Middle frontal gyrus (tissue), 1 donor: ENCODE data around the gene TCIRG1.

Experiments
- DNase-seq: peaks from one replicate; pipeline ENCODE4 v3.0.0-alpha.2; 2015; ENCODE audit warnings: low spot score; ENCODE audit errors: extremely low spot score

TCIRG1 gene

DNA sequence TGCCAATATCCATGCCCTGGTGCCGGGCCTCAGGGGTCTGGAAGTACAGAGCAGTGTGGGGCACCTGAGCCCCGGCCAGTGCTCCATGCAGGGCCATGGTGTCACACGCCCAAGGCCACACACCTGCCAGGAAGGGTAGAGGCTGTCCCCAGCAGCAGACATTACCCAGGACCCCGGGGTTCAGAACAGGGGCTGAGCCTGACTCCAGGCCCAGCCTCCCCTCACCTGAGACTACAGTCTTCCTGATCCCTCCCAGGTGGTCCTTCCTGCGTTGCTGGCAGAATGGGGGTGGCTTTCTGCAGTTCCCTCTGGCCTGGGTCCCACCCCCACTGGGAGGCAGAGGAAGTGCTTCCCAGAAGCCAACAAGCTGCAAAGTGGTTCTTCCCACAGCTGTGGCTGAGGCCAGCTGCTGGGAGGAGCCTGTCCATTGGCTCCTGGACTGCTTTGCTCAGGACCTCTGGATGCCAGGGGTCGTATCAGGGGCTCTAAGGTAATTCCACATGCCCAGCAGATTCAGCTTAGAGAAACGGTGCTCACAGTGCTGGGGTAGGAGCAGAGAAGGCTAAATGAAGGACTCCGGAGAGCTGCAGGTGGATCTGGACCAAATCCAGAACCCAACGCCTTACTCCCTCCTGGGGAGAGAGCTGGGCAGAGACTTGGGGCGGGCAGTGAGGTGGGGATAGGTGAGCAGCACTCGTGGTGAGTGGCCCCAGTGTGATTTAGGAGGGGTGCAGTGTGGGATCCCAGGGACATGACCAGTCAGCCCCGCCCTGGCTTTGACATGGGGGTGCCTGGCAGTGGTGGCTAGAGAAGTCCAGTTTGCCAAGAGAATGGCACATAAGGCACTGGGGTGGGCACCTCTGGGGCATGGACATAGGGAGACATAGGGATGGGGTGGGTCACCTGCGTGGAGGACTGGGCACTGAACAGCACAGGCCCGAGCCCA, 12.6 kb downstream of the TCIRG1 start:
- no peak for DNase-seq

DNA sequence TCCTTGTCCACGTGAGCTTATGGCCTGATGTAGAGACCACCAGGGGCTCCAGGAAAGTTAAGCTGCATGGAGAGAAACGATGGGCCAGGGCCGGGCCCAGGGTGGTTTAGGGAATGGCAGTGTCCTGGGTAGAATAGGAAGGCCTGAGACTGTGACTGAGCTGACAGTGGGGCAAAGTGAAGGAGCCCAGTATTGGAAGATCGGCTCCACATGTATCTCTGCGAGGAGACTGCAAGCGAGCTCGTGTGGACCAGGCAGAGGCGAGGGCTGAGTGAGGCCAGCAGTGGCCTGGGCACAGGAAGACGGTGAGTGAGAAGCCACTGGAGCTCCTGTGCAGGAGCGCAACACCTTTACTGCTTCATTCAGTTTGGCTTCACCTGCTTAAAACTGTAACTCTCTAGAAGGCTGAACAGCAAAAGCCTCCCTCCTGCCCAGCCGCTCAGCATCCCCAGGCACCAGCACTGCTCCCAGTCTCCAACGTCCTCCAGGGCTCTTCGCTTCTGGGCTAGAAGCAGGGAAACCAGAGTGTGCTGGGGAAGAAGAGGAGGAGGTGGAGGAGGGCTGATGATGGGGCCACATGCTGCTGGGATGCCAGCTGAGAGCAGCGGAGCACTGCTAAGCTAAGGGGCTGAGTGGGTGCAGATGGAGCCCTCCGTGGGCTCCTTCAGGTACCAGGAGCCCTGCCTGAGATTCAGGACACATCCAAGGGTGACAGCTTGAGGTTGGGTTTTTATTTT, 13.5 kb downstream of the TCIRG1 start:
- no peak for DNase-seq

DNA sequence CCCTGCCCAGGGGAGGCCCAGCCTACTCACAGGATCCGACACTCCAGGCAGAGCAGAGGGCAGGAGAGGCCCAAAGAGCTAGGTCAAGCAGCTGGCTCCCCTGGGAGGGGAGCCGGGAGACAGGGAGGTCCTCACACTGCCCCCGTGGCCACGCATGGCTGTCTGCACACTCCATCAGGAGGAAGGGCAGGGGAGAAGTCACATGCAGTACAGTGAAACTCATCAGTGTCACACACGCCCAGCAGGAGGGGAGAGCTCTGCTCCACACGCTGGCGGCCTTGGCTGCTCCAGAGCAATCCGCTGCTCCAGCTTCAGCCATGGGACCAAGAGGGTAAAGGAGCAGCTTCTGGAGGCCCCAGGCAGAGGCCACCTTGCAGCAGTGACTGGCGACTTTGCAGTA, 14.3 kb downstream of the TCIRG1 start:
- DNase-seq = no peak

DNA sequence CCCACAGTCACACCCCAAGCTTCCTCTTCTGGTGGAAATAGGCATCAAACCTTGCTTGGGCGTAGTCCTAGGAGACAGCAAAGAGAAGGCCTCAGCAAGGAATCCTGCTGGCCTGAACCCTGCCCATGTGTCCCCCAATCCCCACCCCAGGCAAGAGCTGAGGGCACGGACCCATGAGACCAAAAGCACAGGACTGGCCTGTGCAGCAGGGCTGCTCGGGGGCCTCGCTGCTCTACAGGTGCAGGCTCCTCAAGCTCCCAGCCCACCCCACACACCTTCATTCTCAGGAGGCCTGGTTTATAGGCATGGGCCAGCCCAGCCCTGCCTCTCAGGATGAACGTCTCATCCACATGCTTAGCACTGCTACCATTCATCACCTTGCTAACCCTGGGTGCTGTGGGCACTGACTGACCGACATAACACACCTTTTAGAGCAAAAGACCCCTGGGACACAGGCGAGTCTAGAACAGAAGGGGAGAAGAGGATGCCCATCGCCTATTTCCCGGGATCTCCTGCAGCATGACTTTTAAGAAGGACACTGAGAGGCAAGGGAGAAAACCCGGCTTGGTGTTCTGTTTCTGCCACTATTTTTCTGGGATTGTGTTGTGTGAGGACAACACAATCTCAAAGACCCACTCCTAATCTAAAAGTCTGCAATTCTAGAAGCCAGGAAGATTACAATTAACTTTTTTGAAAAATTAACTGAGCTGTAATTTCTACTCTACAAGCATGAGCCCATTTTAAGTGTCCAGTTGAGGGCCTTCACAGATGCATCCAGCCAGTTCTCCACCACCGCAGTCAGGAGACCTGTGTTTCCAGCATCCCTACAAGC, 15.4 kb downstream of the TCIRG1 start:
- DNase-seq = no peak

DNA sequence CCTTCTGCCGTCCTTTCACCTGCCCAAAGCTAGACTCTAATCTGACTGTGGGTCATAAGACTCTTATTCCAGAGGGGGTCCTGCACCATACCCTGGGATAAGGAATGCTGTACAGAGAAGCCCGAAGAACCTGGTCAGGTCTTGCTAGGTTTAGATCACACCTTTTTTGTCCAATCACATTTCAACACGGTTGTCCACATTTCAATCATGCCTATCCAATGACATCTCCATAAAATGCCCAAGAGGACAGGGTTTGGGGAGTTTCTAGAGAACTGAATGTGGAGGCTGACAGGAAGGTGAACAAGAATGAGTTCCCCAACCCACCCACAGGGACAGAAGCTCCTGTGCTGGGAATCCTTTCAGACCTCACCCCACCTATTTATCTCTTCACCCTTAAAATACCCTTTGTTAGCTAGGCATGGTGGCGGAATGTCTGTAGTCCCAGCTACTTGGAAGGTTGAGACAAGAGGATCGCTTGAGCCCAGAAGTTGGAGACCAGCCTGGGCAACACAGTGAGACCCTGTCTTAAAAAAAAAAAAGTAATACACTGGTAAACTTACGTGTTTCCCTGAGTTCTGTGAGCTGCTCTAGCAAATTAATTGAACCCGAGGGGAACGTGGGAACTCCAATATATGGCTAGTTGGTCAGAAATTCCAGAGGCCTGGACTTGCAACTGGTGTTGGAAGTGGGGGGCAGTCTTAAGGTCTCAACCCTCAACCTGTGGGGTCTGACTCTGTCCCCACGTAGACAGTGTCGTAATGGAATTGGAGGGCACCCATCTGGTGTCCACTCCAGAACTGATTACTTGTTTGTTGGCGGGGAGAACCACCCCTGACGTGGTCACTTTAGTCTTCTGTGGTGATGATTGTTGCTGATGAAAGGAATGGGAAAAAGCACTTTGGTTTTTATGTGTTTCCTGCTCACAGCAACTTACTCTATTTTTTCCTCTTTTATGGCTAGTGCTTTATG, 17.8 kb downstream of the TCIRG1 start:
- no peak for DNase-seq

DNA sequence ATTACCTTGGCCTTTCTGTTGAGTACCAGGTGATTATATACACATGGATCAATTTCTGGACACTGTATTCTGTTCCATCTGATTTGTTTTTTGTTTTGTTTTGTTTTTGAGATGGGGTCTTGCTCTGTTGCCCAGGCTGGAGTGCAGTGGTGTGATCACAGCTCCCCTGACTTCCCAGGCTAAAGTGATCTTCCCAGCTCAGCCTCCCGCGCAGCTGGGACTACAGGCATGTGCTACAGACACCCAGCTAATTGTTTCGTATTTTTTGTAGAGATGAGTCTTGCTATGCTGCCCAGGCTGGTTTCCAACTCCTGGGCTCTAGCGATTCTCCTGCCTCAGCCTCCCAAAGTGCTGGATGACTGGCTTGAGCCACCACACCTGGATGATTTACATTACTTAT, 19.0 kb downstream of the TCIRG1 start:
- no peak for DNase-seq

DNA sequence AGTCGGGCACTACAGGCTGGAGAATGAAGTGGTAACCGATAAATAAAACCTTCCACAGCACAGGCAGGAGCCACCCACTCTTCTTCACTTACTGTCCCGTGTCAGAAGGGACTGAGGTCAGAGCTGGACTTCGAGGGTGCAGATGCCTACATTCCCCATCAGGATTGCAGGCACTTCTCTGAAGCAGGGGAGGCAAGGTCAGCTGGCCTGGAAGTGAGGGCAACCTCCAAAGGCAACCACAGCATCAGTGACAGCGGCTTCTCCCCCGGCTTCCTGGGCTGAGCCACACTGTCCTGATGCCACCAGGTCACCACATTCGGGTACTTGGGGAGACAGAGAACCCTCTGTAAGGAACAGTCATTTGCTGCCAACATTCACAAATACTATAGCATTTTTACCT, 22.7 kb downstream of the TCIRG1 start:
- DNase-seq = no peak

DNA sequence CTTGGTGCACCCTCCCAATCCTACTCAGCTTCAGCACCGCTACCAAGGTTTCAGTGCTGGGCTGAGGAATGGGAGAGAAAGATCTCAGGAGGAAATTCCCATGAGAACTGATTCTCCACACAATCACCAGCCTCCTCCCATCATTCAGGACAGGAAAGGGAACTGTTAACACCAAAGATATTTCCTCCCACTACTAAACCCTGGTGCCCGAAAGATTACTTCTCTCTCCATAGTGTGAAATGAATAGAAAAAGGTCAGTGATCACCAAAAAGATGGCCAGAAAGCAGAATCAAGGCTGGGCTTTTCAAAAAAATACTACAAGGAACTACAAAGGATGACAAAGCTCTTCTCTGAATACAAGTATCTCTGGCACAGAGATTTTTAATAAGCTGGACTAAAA, 26.1 kb downstream of the TCIRG1 start:
- DNase-seq = no peak

DNA sequence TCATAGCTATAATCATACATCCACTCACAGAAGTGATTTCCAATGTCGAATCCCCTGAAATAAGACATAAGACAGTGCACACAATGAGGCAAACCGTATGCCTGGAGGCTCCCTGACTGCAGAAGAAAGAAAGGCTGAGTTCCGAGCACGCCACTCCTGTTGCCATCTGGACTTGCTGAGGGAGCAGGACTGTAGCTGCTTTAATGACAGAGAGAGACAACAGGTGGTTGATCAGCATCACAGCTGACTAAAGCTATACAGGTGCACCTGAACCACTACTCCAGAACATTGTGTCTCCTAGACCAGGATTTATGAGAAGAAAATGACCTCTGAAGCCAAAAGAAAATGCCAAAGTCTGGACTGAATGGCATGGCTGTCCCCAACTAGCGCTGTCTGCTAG, 27.0 kb downstream of the TCIRG1 start:
- DNase-seq = no peak

DNA sequence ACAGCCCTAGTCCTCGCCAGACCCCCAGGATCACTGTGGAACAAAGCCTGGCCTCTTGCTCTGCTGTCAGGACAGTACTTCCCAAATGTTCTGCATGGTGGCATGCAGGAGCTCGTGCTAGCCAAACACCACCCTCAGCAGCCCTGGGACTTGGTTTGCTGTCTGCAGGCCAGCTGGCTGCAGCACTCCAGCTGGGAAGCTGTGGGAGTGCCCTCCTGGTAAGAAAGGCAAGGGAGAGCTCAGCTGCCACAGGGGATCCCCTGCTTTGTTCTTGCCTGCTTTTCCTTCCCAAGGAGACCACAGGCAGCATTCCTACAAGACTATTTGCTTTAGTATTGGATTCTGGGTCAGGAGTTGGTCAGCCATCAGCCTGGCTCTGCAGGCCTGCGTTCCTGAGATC, 27.9 kb downstream of the TCIRG1 start:
- DNase-seq = no peak

DNA sequence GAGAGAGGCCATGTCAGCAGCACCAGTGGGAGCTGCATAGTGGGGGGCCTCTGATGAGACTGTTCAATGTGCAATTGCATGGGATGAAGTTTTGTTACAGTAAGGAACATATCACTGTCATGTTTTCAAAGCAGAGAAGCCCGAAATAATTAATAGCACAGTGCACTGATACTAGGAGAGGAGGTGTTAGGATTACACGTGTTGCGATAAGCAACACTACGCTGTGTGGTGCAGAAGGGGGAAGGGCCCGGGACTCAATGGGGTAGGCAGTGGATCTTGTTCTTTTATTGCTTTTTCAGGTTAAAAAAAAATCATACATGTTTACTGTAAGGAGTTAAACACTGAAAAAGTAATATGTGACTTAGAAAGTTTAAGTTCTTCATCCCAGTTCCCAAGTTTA, 29.2 kb downstream of the TCIRG1 start:
- DNase-seq = no peak

DNA sequence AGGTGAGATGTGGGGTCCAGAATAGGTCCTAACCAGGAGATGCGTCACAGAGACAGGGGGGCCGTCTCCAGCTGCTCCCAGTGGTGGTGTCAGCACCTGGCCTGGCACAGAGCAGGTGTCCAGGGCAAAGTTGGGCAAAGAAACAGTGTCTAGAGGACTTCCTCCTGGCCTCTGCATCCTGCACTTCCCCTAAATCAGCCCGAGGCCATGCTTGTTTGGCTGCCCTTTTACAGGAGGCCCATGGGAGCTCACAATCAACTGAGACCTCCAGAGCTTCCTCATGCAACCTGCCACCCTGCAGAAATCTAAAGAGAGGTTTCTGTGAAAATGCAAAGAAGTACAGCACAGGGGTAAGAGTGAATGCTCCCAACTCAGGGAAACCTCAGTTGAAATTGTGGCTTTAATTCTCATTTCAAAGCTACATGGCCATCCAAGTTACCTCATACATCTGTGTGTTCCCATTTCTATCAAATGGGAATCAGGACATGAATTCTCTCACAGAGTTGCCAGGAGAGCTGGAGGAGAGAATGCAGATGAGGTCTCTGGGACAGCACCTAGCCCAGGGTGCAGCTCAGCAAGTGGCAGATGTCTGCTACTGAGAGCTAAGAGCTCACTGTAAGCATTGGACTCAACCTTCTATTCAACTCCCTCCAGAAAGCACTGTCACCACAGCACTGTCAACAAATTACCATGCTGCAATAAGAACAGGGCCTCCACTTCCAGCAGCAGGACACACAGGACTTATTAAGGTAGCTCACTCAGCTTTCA, 32.6 kb downstream of the TCIRG1 start:
- DNase-seq = no peak

DNA sequence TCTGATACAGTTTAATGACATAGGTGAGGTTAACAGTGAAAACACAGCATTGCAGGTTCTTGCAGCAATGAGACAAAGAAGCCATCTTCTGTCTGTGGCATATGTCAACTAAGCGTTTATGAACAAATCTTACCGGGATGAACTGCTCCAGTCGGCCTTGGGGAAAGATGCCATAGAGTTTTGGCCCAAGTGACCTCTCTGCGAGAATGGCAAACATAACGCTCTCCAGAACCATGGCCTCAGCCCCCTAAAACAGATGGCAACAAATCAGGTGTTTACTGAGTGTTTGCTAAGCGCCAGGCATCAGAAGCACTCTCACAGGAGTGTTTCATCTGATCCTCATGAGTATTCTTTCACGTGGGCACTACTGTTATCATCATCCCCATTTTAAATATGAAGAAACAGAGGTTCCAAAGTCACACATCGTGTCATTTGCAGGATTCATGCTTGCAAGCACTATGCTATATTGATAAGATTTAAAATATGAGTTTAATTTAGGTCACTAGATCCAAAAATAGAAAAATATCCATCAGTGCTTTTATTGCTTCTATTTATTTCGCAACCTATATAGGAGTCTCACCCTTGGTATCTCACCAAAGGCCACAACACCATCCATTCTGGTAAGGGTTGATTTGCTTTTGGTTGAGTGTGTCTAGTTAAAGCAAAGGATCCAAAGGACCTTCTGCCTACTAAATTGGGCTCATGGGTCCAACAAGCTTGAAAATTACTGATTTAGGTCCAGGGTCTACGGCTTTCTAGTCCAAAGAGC, 35.9 kb downstream of the TCIRG1 start:
- no peak for DNase-seq

DNA sequence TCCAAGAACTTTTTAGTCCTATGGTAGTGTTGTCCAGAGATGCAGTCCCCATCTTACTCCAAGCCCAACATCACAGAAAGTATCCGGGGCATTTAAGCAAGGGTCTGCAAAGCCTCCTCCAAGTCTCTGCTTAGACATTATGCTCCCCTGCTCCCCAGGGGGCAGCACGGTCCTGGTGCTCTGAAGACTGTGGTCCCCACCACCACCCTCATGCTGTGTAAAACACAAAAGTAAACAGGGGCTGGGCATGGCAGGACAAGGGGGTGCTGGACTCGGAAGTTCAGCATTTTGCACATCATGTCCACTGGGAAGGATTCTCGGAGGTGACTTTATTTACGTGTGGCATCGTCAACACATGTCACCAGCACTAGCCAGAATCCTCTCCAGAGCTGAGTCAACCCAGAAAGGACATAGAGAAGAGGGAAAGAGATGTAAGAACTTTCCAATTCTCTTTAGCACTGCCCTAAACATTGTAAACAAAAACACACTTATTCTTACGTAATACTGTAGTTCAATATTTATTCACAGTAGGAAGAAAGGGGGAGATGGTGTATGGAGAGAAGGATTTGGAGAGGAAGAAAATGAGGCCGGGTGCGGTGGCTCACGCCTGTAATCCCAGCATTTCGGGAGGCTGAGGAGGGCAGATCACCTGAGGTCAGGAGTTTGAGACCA, 37.7 kb downstream of the TCIRG1 start:
- DNase-seq = no peak

DNA sequence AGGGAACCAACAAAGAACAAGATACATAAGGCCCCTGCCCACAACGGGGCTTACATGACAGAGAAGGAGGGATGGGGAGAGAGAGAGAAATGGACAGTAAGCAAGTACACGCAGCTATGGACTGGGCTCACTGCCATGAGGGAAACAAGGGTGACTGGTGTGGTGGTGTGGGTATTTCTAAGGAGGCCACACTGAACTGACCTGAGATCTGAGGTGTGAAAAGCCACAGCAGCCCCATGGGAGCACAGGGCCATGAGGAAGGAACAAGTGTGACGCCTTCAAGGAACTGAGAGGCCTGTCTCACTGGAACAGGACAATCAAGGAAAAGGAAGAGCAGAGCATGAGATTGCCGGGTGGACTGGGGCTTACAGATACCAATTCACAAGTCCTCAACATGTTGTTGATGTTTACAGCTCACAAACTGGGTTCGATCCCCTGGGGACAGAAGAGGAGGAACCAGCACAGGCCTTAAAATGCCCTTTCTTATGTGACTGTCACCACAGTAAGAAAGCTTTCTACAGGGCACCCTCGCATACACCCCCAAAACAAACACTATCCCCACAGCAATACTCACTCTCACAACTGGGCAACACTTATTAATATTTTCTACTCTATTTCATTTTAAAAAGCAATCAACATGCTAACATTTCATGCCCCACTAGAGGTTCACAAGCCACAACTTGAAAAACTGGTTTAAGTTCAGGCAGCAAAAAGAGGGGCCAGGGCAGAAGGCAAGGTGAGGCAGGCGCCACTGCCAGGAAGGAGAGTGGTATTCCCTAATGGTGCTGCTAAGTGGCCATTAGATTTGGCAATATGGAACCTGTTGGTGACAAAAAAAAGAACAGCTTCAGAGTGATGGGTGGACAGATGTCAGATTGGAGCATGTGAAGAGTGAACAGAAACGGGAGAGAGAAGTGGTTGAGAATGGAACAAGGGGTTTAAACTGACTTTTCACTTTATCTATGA, 39.1 kb downstream of the TCIRG1 start:
- no peak for DNase-seq

DNA sequence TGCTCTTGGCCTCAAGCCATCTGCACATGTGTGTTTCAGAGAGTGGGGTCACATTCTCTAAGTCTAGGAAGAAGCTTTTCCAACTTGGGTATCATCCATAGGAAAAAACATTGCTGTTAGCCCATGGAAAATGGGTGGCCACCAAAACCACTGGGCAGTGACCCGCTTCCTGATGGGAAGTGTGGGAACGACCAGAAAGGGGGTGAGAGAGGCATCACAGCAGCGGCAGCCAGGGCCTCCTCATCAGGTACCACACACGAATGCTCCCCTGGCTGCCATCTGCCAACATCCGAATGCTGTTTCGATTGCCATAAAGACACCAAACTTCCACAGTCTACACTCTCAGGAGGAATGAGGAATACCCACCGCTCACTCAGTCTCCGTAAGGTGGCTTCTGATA, 42.0 kb downstream of the TCIRG1 start:
- DNase-seq = no peak

DNA sequence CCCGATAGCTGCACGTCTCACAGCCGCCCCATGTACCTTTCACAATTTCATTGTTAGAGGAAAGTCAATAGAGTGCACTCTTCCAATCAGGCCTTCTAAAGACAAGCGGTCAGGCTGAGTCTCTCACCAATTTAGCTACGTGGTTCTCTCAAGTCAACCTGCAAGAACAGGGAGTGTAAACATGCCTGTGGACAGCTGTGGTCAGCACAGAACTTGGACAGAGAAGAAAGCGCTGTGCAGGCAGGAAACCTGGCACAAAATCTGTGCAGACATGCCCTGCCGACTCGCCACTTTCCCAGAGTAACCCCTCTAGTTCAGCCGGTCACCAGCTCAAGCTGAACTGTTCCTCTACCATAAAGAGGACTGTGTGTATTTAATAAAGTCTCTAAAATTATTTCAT, 42.9 kb downstream of the TCIRG1 start:
- DNase-seq = no peak
